ENCODE measurements around the gene PHLDB3.

Gene PHLDB3

DNA sequence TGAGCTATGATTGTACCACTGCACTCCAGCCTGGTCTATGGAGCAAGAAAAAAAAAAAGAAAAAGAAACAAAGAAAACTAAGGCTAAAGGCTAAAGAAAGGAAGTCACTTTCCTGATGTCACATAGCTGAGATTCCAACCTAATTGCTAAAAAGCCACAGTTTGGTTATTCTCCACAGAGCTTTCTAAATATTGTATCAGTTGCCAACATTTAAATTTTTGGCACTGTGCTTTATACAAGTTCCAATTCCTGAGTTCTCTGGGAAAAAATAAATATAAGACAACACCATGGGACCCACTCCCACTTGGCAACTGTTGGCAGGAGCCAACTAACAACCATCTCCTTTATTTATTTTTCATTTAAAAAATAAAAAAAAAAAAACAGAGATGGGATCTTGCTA, 27.9 kb downstream of the PHLDB3 start:
- DNase-seq (ENCODE audit: low read depth) = no peak
- TF ChIP-seq, protein P1, sequence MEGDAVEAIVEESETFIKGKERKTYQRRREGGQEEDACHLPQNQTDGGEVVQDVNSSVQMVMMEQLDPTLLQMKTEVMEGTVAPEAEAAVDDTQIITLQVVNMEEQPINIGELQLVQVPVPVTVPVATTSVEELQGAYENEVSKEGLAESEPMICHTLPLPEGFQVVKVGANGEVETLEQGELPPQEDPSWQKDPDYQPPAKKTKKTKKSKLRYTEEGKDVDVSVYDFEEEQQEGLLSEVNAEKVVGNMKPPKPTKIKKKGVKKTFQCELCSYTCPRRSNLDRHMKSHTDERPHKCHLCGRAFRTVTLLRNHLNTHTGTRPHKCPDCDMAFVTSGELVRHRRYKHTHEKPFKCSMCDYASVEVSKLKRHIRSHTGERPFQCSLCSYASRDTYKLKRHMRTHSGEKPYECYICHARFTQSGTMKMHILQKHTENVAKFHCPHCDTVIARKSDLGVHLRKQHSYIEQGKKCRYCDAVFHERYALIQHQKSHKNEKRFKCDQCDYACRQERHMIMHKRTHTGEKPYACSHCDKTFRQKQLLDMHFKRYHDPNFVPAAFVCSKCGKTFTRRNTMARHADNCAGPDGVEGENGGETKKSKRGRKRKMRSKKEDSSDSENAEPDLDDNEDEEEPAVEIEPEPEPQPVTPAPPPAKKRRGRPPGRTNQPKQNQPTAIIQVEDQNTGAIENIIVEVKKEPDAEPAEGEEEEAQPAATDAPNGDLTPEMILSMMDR (IDR thresholded peaks at IDR 0.05; ENCODE audit: low read depth, low read length, missing control alignments) = no peak

GRCh38 chr19:43474986-43475705, 29.4 kb downstream of the PHLDB3 start:
- peak overlapping the region; percentile 18 for H3K4me3 ChIP-seq (ENCODE audit: low read depth, low read length)
- peak; percentile 31 for DNase-seq (ENCODE audit: low read depth)
- TF ChIP-seq, protein P1 (IDR thresholded peaks at IDR 0.05; ENCODE audit: low read depth, low read length, missing control alignments) = no peak

More for the DNA sequence above, 27.9 kb downstream of the PHLDB3 start:
- H3K4me3 ChIP-seq (ENCODE audit: low read depth, low read length) = no peak overlapping the region

- no peak overlapping the region for H3K4me3 ChIP-seq (ENCODE audit: low read depth, low read length)
- no peak for DNase-seq (ENCODE audit: low read depth)
- TF ChIP-seq, protein P1 (IDR thresholded peaks at IDR 0.05; ENCODE audit: low read depth, low read length, missing control alignments) = no peak
Measured at GRCh38 chr19:43474487-43474886, 30.1 kb downstream of the PHLDB3 start.

DNA sequence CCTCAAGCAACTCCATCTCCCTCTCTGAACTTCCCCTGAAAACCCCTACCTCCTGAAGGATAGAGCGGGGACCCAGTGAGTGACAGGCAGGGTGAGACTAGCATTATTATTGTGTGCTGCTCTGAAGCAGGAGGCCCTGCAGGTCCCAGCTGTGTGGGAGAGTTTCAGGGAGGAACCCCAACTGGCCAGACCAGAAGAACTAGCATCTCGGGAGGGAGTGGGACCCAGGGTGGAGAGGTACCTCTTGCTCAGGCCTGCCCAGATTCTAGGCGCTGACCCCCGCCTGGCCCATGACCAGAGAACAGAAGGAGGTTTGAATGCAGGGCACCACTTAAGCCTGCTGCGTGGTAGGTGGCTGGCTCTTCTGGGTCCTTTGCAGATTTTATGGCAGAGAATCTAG, 33.5 kb downstream of the PHLDB3 start:
- no peak overlapping the region for H3K4me3 ChIP-seq (ENCODE audit: low read depth, low read length)
- DNase-seq (ENCODE audit: low read depth) = no peak
- TF ChIP-seq, protein P1 (IDR thresholded peaks at IDR 0.05; ENCODE audit: low read depth, low read length, missing control alignments) = no peak

DNA sequence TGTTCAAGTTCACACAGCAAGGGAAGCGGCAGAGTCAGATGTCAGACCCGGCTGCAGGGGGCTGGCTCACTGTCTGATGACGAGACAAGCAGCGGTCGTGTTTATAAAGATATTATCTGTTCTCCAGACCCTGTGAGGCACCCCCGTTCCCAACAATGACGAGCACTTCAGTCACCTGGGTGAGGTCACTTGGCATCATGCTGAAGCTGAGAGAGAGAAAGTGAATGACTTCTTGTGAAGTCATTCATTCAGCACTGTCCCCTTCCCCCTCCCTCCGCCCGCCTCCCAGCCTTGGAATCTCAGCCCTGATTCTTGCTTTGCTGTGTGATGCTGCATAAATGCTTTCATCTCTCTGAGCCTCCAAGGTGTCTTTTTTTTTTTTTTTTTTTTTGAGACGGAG, 34.3 kb downstream of the PHLDB3 start:
- no peak overlapping the region for H3K4me3 ChIP-seq (ENCODE audit: low read depth, low read length)
- TF ChIP-seq, protein P1 (IDR thresholded peaks at IDR 0.05; ENCODE audit: low read depth, low read length, missing control alignments) = no peak
- no peak for DNase-seq (ENCODE audit: low read depth)

GRCh38 chr19:43469160-43469480, 35.4 kb downstream of the PHLDB3 start:
- no peak for DNase-seq (ENCODE audit: low read depth)
- H3K4me3 ChIP-seq (ENCODE audit: low read depth, low read length) = no peak overlapping the region
- TF ChIP-seq, protein P1 (IDR thresholded peaks at IDR 0.05; ENCODE audit: low read depth, low read length, missing control alignments) = no peak

Measured in GM12864 (cell line).